ENCODE measurements around the gene ABCB8.

Gene ABCB8

DNA sequence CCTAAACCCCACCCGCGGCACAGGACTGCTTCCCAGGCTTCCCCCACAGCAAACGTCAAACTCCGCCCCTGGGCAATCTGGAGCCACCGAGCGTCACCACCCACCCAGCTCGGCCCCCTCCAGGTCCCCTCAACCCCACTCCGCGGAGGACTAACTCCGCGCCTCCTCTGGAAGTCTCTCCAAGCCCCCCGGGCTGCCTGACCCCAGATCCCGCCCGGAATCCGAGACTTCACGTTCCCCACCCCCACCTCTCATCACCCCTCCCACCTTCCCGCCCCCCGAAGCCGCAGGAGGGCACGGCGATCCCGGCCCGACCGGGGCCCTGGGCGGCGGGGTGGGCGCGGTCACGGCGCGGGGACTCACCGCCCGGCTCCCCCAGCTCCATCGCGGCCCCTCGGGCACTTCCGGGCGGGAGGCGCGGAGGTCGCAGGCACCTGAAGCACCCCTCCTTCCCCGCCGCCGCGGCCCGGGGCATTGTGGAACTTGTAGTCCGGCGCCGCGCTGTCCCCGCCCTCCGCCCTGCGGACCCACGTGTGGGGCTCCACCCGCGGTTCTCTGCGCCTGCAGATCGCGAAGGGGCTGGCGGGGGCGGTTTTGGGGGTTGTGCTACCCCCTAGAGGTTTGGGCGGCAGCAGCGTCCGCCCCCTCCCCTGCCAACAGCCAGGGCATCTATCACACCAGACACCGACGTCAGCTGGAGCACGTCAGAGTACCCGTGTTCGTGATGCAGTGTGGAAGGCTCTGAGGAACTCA lies 55.0 kb downstream of the ABCB8 start, which contains the start of gene TMUB1 (continued):
- TF ChIP-seq SETDB1 (IDR thresholded peaks at IDR 0.05; ENCODE audit: insufficient read length, low read length) (no peak), ZNF292 (tag by site-specific recombination; IDR thresholded peaks at IDR 0.05; ENCODE audit: borderline replicate concordance, low read depth) (no peak), ZNF248 (tag by site-specific recombination; IDR thresholded peaks at IDR 0.05) (no peak), ZNF266 (tag by site-specific recombination; IDR thresholded peaks at IDR 0.05; ENCODE audit: low read depth) (no peak), ZNF423 (tag by site-specific recombination; IDR thresholded peaks at IDR 0.05) (no peak), ZNF785 (tag by site-specific recombination; IDR thresholded peaks at IDR 0.05) (0 out of 2 replicates have a peak, but pooled peaks have one; percentile 28), ZNF658 (tag by site-specific recombination; IDR thresholded peaks at IDR 0.05) (no peak), ZNF792 (tag by site-specific recombination; IDR thresholded peaks at IDR 0.05) (no peak), ZNF274 (IDR thresholded peaks at IDR 0.05; ENCODE audit: low read length) (no peak), ZNF274 (tag by site-specific recombination; IDR thresholded peaks at IDR 0.05; ENCODE audit: borderline replicate concordance) (no peak), GLI2 (tag by site-specific recombination; IDR thresholded peaks at IDR 0.05; ENCODE audit: borderline replicate concordance, low read depth) (no peak), ZNF16 (tag by site-specific recombination; IDR thresholded peaks at IDR 0.05; ENCODE audit: low read depth) (no peak), ZNF404 (tag by site-specific recombination; IDR thresholded peaks at IDR 0.05) (no peak), BCL11B (tag by site-specific recombination; IDR thresholded peaks at IDR 0.05; ENCODE audit: low read depth) (no peak), ZEB2 (tag by site-specific recombination; IDR thresholded peaks at IDR 0.05) (peak; percentile 38; the same call in 1 of the 2 replicates), ZNF350 (tag by site-specific recombination; IDR thresholded peaks at IDR 0.05) (no peak), SCRT2 (tag by site-specific recombination; IDR thresholded peaks at IDR 0.05) (no peak), ZNF391 (tag by site-specific recombination; IDR thresholded peaks at IDR 0.05; ENCODE audit: borderline replicate concordance, low read depth) (no peak), ZNF416 (tag by site-specific recombination; IDR thresholded peaks at IDR 0.05) (no peak), ZNF121 (tag by site-specific recombination; IDR thresholded peaks at IDR 0.05) (no peak), KLF10 (tag by site-specific recombination; IDR thresholded peaks at IDR 0.05) (peak; percentile 68; the same call in 1 of the 2 replicates), ZNF174 (tag by site-specific recombination; IDR thresholded peaks at IDR 0.05) (no peak), ZNF830 (tag by site-specific recombination; IDR thresholded peaks at IDR 0.05; ENCODE audit: low read depth) (no peak), ZNF48 (tag by site-specific recombination; IDR thresholded peaks at IDR 0.05) (no peak), ZNF223 (tag by site-specific recombination; IDR thresholded peaks at IDR 0.05) (no peak)
- TF ChIP-seq, protein P1, sequence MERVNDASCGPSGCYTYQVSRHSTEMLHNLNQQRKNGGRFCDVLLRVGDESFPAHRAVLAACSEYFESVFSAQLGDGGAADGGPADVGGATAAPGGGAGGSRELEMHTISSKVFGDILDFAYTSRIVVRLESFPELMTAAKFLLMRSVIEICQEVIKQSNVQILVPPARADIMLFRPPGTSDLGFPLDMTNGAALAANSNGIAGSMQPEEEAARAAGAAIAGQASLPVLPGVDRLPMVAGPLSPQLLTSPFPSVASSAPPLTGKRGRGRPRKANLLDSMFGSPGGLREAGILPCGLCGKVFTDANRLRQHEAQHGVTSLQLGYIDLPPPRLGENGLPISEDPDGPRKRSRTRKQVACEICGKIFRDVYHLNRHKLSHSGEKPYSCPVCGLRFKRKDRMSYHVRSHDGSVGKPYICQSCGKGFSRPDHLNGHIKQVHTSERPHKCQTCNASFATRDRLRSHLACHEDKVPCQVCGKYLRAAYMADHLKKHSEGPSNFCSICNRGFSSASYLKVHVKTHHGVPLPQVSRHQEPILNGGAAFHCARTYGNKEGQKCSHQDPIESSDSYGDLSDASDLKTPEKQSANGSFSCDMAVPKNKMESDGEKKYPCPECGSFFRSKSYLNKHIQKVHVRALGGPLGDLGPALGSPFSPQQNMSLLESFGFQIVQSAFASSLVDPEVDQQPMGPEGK (tag by site-specific recombination; IDR thresholded peaks at IDR 0.05) = peak; percentile 74
- TF ChIP-seq, protein P2, sequence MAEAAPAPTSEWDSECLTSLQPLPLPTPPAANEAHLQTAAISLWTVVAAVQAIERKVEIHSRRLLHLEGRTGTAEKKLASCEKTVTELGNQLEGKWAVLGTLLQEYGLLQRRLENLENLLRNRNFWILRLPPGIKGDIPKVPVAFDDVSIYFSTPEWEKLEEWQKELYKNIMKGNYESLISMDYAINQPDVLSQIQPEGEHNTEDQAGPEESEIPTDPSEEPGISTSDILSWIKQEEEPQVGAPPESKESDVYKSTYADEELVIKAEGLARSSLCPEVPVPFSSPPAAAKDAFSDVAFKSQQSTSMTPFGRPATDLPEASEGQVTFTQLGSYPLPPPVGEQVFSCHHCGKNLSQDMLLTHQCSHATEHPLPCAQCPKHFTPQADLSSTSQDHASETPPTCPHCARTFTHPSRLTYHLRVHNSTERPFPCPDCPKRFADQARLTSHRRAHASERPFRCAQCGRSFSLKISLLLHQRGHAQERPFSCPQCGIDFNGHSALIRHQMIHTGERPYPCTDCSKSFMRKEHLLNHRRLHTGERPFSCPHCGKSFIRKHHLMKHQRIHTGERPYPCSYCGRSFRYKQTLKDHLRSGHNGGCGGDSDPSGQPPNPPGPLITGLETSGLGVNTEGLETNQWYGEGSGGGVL (tag by site-specific recombination; IDR thresholded peaks at IDR 0.05) = peak; percentile 86
- TF ChIP-seq, protein P3, sequence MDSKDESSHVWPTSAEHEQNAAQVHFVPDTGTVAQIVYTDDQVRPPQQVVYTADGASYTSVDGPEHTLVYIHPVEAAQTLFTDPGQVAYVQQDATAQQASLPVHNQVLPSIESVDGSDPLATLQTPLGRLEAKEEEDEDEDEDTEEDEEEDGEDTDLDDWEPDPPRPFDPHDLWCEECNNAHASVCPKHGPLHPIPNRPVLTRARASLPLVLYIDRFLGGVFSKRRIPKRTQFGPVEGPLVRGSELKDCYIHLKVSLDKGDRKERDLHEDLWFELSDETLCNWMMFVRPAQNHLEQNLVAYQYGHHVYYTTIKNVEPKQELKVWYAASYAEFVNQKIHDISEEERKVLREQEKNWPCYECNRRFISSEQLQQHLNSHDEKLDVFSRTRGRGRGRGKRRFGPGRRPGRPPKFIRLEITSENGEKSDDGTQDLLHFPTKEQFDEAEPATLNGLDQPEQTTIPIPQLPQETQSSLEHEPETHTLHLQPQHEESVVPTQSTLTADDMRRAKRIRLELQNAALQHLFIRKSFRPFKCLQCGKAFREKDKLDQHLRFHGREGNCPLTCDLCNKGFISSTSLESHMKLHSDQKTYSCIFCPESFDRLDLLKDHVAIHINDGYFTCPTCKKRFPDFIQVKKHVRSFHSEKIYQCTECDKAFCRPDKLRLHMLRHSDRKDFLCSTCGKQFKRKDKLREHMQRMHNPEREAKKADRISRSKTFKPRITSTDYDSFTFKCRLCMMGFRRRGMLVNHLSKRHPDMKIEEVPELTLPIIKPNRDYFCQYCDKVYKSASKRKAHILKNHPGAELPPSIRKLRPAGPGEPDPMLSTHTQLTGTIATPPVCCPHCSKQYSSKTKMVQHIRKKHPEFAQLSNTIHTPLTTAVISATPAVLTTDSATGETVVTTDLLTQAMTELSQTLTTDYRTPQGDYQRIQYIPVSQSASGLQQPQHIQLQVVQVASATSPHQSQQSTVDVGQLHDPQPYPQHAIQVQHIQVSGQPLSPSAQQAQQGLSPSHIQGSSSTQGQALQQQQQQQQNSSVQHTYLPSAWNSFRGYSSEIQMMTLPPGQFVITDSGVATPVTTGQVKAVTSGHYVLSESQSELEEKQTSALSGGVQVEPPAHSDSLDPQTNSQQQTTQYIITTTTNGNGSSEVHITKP (tag by site-specific recombination; IDR thresholded peaks at IDR 0.05) = peak; percentile 60
- TF ChIP-seq, protein P4, sequence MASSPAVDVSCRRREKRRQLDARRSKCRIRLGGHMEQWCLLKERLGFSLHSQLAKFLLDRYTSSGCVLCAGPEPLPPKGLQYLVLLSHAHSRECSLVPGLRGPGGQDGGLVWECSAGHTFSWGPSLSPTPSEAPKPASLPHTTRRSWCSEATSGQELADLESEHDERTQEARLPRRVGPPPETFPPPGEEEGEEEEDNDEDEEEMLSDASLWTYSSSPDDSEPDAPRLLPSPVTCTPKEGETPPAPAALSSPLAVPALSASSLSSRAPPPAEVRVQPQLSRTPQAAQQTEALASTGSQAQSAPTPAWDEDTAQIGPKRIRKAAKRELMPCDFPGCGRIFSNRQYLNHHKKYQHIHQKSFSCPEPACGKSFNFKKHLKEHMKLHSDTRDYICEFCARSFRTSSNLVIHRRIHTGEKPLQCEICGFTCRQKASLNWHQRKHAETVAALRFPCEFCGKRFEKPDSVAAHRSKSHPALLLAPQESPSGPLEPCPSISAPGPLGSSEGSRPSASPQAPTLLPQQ (tag by site-specific recombination; IDR thresholded peaks at IDR 0.05) = peak; percentile 35; the same call in 1 of the 2 replicates

Data from HEK293 (cell line).